GM18499 (cell line): ENCODE results near the gene SCGB1A1.
"Not testable (repeated sequence)": the region's sequence is repeated elsewhere in the genome, so short reads cannot be mapped to it uniquely, and the experiment has no call there.

ENCODE experiments used
- ATAC-seq: cut with Tn5 transposase; IDR thresholded peaks from one replicate; pipeline ENCODE4 v1.9.1; 2021; ENCODE audit warnings: moderate number of reproducible peaks; ENCODE audit not compliant: insufficient read depth, unreplicated experiment

The SCGB1A1 gene

GRCh38 chr11:62418733-62419132, at the start of gene SCGB1A1:
TSS of gene SCGB1A1 (plus strand) at chr11:62419033. CDS start at chr11:62419096, 63 bp downstream.
- ATAC-seq, result no peak

- no peak for ATAC-seq
These were observed 47.9 kb upstream of the SCGB1A1 start for GRCh38 chr11:62370743-62371440.

- no peak for ATAC-seq
These were observed 46.0 kb upstream of the SCGB1A1 start for GRCh38 chr11:62372871-62373270.

- ATAC-seq, result no peak
These were observed 45.2 kb upstream of the SCGB1A1 start for GRCh38 chr11:62373464-62374119.

GRCh38 chr11:62374801-62375200, 44.0 kb upstream of the SCGB1A1 start:
- ATAC-seq, result no peak

- ATAC-seq, result not testable (repeated sequence)
These were observed 40.3 kb upstream of the SCGB1A1 start for GRCh38 chr11:62378459-62379063.

- not testable (repeated sequence) for ATAC-seq
These were observed 39.2 kb upstream of the SCGB1A1 start for GRCh38 chr11:62379586-62379985.

GRCh38 chr11:62380821-62381245, 38.0 kb upstream of the SCGB1A1 start:
- ATAC-seq, result not testable (repeated sequence)

- no peak for ATAC-seq
These were observed 35.0 kb upstream of the SCGB1A1 start for GRCh38 chr11:62383822-62384221.

- ATAC-seq, result not testable (repeated sequence)
These were observed 32.8 kb upstream of the SCGB1A1 start for GRCh38 chr11:62386083-62386482.

- ATAC-seq, result no peak
These were observed 31.5 kb upstream of the SCGB1A1 start for GRCh38 chr11:62387381-62387780.

GRCh38 chr11:62388999-62389398, 29.8 kb upstream of the SCGB1A1 start:
- no peak for ATAC-seq

GRCh38 chr11:62390237-62390636, 28.6 kb upstream of the SCGB1A1 start:
- no peak for ATAC-seq

GRCh38 chr11:62390722-62391121, 28.1 kb upstream of the SCGB1A1 start:
- no peak for ATAC-seq

GRCh38 chr11:62391642-62392425, 27.0 kb upstream of the SCGB1A1 start:
- no peak for ATAC-seq

- no peak for ATAC-seq
These were observed 26.3 kb upstream of the SCGB1A1 start for GRCh38 chr11:62392506-62392905.

GRCh38 chr11:62393061-62393611, 25.7 kb upstream of the SCGB1A1 start:
- ATAC-seq, result no peak

- no peak for ATAC-seq
These were observed 25.1 kb upstream of the SCGB1A1 start for GRCh38 chr11:62393735-62394134.

- ATAC-seq, result no peak
These were observed 23.9 kb upstream of the SCGB1A1 start for GRCh38 chr11:62394825-62395538.
